HepG2 (cell line): ENCODE results near the gene ZBTB44. TPM values are rescaled to one million over a fixed set of nuclear protein-coding genes. Genes with fewer than 3 reads are reported as not detected.

Experiments used
- AGO1 ChIP-seq: fragments of 200-400 bp; formaldehyde crosslinking; IDR thresholded peaks from 2 replicates; pipeline ENCODE4 v1.6.1; 2017; ENCODE audit warnings: mild to moderate bottlenecking, low read depth, low read length, moderate library complexity; ENCODE audit not compliant: poor library complexity, severe bottlenecking
- ATAD3A ChIP-seq: sonication (generic); formaldehyde crosslinking; IDR thresholded peaks from 2 replicates; pipeline ENCODE4 v1.4.0; 2020; ENCODE audit warnings: missing genetic modification reagents
- GTF3A ChIP-seq: sonication (generic); formaldehyde crosslinking; conservative IDR thresholded peaks from 2 replicates; pipeline ENCODE4 v1.4.0; 2020; ENCODE audit warnings: mild to moderate bottlenecking, missing genetic modification reagents
- MAZ ChIP-seq, 2 experiments: sonication (generic) in 1 of 2; formaldehyde crosslinking in 1 of 2; IDR thresholded peaks; 2 replicates each; pipeline versions ENCODE4 v1.5.0 to v1.6.1; 2012 to 2020; ENCODE audit warnings: low read depth in 2 of 2, mild to moderate bottlenecking in 2 of 2, borderline replicate concordance in 1 of 2, improper control_type of control experiment in 1 of 2, low read length in 1 of 2, missing genetic modification reagents in 1 of 2, moderate library complexity in 1 of 2
- SCMH1 ChIP-seq: sonication (generic); formaldehyde crosslinking; IDR thresholded peaks from 2 replicates; pipeline ENCODE4 v1.9.0; 2021; ENCODE audit warnings: missing genetic modification reagents, mild to moderate bottlenecking, borderline replicate concordance
- SRSF9 ChIP-seq: fragments of 200-400 bp; formaldehyde crosslinking; IDR thresholded peaks from 2 replicates; pipeline ENCODE4 v1.6.1; 2018; ENCODE audit warnings: borderline replicate concordance, mild to moderate bottlenecking, low read depth, low read length; ENCODE audit not compliant: insufficient read depth, poor library complexity, severe bottlenecking
- XRCC5 ChIP-seq: fragments of 200-400 bp; formaldehyde crosslinking; optimal IDR thresholded peaks from 2 replicates; pipeline ENCODE3; 2017; ENCODE audit warnings: mild to moderate bottlenecking, low read length
- YEATS4 ChIP-seq: sonication (generic); formaldehyde crosslinking; IDR thresholded peaks from 2 replicates; pipeline ENCODE4 v1.4.0; 2020; ENCODE audit warnings: missing genetic modification reagents, borderline replicate concordance
- ZKSCAN1 ChIP-seq: fragments of 150-350 bp; IDR thresholded peaks from 2 replicates; pipeline ENCODE4 v1.6.1; 2014; ENCODE audit warnings: low read length
- ZNF292 ChIP-seq: sonication (generic); formaldehyde crosslinking; IDR thresholded peaks from 2 replicates; pipeline ENCODE4 v1.8.1; 2022; ENCODE audit warnings: mild to moderate bottlenecking, low read depth, missing genetic modification reagents, borderline replicate concordance
- ZNF460 ChIP-seq: sonication (generic); formaldehyde crosslinking; IDR thresholded peaks from 2 replicates; pipeline ENCODE4 v1.5.1; 2020; ENCODE audit warnings: missing genetic modification reagents, mild to moderate bottlenecking, borderline replicate concordance
- ZNF484 ChIP-seq: sonication (generic); formaldehyde crosslinking; IDR thresholded peaks from 2 replicates; pipeline ENCODE4 v1.5.1; 2020; ENCODE audit warnings: mild to moderate bottlenecking, low read depth, missing genetic modification reagents, borderline replicate concordance
- ZNF543 ChIP-seq: sonication (generic); formaldehyde crosslinking; IDR thresholded peaks from 2 replicates; pipeline ENCODE4 v1.4.0; 2020; ENCODE audit warnings: mild to moderate bottlenecking, missing genetic modification reagents
- polyA plus RNA-seq, 8 experiments: library from polyadenylated mRNA; depleted of rRNA in 3 of 8; stranded (reverse) in 7 of 8; unstranded in 1 of 8; fragments of >200 nt; fragmentation: Illumina TruSeq in 4 of 8; extraction: Trizol in 4 of 8; gene quantifications; 2 replicates each; pipeline versions ENCODE4 v1.2.1 to v1.2.3, GENCODE V29; 2011 to 2016; ENCODE audit warnings: low read depth in 4 of 8, missing spikeins in 1 of 8, mixed read lengths in 1 of 8; ENCODE audit not compliant: insufficient read depth in 1 of 8
- total RNA-seq, 5 experiments: library from RNA; depleted of rRNA; stranded (reverse); fragments of >200 nt; fragmentation: Illumina TruSeq; extraction: Trizol; gene quantifications; 2 replicates each; pipeline ENCODE4 v1.2.3, GENCODE V29; 2016; ENCODE audit warnings: low read depth in 1 of 5
- TF ChIP-seq, protein P1 (sequence below): sonication (generic); formaldehyde crosslinking; IDR thresholded peaks from 2 replicates; pipeline ENCODE4 v1.4.0; 2020; ENCODE audit warnings: missing genetic modification reagents, borderline replicate concordance
- TF ChIP-seq, protein P2 (sequence below): sonication (generic); formaldehyde crosslinking; IDR thresholded peaks from 2 replicates; pipeline ENCODE4 v1.8.1; 2023; ENCODE audit warnings: missing genetic modification reagents, mild to moderate bottlenecking, borderline replicate concordance
- TF ChIP-seq, protein P3 (sequence below): sonication (generic); formaldehyde crosslinking; IDR thresholded peaks from 2 replicates; pipeline ENCODE4 v1.9.0; 2022; ENCODE audit warnings: missing genetic modification reagents, mild to moderate bottlenecking, borderline replicate concordance
- TF ChIP-seq, protein P4 (sequence below): sonication (generic); formaldehyde crosslinking; IDR thresholded peaks from 2 replicates; pipeline ENCODE4 v1.4.0; 2020; ENCODE audit warnings: missing genetic modification reagents
- TF ChIP-seq, protein P5 (sequence below): sonication (generic); formaldehyde crosslinking; IDR thresholded peaks from 2 replicates; pipeline ENCODE4 v1.5.0; 2020; ENCODE audit warnings: mild to moderate bottlenecking, missing genetic modification reagents, moderate library complexity

Gene ZBTB44
- total and polyA plus RNA-seq, 2 of the 13 experiments (the other 11 are each of a cell fraction or from before 2014, with no cell fraction given): 22.8 to 23.6 TPM

DNA sequence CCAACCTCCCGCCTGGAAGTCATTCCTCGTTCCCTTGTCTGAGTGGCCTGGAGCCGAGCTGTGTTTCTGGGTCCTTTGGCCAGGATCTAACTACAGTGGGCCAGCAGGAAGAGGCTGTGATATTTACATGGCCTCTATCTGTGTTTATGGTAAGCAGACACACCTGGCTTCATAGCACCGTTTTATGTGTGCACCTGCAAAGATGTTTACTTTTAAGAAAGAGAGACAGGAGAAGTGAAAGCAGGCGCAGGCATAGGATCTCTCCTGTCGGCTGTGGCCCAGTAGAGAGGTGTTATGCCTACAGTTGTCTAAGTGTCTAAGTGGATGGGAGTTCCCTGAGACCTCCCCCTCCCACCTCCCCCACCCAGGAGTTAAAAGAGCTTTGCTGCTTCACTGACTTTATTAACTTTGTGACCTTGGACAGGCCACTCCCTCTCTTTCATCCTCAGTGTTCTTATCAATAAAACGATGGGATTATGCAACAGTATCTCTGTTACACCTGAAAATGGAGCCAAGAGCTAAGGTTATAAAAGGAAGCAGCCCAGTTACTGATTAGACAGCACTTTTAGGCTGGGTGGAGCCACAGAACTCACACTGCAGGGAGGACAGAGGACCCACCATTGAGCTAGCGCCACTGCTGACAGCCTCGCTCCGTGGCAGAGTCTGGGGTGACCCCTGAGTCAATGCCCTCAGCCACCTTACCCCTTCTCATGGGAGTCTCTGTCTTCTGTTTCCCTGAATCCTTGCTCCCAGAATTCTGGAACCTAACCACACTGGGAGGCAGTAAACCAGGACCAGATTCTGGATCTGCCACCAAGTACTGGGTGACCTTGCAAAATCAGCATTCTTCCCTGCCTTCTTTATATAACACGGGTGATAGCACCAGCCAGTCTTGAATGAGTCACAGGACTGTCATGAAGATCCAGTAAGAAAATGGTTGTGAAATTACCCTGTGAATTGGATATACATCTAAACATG lies 133.1 kb downstream of the ZBTB44 start (continued):
- TF ChIP-seq MAZ (IDR thresholded peaks at IDR 0.05; ENCODE audit: borderline replicate concordance, low read depth, low read length) (0 out of 2 replicates have a peak, but pooled peaks have one; percentile 27), MAZ (CRISPR knock-in tag; IDR thresholded peaks at IDR 0.05; ENCODE audit: low read depth) (peak; percentile 85), ZNF484 (CRISPR knock-in tag) (no peak), ZNF543 (CRISPR knock-in tag) (peak; percentile 77; the same call in 1 of the 2 replicates), ZNF292 (peak; percentile 91), ZNF460 (CRISPR knock-in tag) (0 out of 2 replicates have a peak, but pooled peaks have one; percentile 13), SRSF9 (no peak), ZKSCAN1 (no peak), SCMH1 (CRISPR knock-in tag) (no peak), ATAD3A (CRISPR knock-in tag) (no peak), YEATS4 (CRISPR knock-in tag) (peak; percentile 68; the same call in 1 of the 2 replicates), AGO1 (no peak), GTF3A (CRISPR knock-in tag) (0 out of 2 replicates have a peak, but pooled peaks have one; percentile 85), XRCC5 (peak; percentile 33)
- TF ChIP-seq, protein P1, sequence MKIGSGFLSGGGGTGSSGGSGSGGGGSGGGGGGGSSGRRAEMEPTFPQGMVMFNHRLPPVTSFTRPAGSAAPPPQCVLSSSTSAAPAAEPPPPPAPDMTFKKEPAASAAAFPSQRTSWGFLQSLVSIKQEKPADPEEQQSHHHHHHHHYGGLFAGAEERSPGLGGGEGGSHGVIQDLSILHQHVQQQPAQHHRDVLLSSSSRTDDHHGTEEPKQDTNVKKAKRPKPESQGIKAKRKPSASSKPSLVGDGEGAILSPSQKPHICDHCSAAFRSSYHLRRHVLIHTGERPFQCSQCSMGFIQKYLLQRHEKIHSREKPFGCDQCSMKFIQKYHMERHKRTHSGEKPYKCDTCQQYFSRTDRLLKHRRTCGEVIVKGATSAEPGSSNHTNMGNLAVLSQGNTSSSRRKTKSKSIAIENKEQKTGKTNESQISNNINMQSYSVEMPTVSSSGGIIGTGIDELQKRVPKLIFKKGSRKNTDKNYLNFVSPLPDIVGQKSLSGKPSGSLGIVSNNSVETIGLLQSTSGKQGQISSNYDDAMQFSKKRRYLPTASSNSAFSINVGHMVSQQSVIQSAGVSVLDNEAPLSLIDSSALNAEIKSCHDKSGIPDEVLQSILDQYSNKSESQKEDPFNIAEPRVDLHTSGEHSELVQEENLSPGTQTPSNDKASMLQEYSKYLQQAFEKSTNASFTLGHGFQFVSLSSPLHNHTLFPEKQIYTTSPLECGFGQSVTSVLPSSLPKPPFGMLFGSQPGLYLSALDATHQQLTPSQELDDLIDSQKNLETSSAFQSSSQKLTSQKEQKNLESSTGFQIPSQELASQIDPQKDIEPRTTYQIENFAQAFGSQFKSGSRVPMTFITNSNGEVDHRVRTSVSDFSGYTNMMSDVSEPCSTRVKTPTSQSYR (CRISPR knock-in tag): peak; percentile 87; the same call in 1 of the 2 replicates
- TF ChIP-seq, protein P2, sequence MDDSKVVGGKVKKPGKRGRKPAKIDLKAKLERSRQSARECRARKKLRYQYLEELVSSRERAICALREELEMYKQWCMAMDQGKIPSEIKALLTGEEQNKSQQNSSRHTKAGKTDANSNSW (CRISPR knock-in tag): no peak
- TF ChIP-seq, protein P3, sequence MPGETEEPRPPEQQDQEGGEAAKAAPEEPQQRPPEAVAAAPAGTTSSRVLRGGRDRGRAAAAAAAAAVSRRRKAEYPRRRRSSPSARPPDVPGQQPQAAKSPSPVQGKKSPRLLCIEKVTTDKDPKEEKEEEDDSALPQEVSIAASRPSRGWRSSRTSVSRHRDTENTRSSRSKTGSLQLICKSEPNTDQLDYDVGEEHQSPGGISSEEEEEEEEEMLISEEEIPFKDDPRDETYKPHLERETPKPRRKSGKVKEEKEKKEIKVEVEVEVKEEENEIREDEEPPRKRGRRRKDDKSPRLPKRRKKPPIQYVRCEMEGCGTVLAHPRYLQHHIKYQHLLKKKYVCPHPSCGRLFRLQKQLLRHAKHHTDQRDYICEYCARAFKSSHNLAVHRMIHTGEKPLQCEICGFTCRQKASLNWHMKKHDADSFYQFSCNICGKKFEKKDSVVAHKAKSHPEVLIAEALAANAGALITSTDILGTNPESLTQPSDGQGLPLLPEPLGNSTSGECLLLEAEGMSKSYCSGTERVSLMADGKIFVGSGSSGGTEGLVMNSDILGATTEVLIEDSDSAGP (CRISPR knock-in tag): peak; percentile 58; the same call in 1 of the 2 replicates
- TF ChIP-seq, protein P4, sequence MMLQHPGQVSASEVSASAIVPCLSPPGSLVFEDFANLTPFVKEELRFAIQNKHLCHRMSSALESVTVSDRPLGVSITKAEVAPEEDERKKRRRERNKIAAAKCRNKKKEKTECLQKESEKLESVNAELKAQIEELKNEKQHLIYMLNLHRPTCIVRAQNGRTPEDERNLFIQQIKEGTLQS: peak; percentile 57
- TF ChIP-seq, protein P5, sequence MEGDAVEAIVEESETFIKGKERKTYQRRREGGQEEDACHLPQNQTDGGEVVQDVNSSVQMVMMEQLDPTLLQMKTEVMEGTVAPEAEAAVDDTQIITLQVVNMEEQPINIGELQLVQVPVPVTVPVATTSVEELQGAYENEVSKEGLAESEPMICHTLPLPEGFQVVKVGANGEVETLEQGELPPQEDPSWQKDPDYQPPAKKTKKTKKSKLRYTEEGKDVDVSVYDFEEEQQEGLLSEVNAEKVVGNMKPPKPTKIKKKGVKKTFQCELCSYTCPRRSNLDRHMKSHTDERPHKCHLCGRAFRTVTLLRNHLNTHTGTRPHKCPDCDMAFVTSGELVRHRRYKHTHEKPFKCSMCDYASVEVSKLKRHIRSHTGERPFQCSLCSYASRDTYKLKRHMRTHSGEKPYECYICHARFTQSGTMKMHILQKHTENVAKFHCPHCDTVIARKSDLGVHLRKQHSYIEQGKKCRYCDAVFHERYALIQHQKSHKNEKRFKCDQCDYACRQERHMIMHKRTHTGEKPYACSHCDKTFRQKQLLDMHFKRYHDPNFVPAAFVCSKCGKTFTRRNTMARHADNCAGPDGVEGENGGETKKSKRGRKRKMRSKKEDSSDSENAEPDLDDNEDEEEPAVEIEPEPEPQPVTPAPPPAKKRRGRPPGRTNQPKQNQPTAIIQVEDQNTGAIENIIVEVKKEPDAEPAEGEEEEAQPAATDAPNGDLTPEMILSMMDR (CRISPR knock-in tag): peak; percentile 49
